GM12878 (cell line): ENCODE measurements around the gene MACROD2. TPM values are rescaled to one million over a fixed set of nuclear protein-coding genes. Genes with fewer than 3 reads are reported as not detected.

ENCODE experiments used
- ATAC-seq: fragments of 200-7000 bp; cut with Tn5 transposase; 3 replicates; pipeline ENCODE4 v1.9.1; 2020; ENCODE audit warnings: mild to moderate bottlenecking, moderate library complexity
- BruUV-seq: library from RNA; stranded (reverse); fragments of 400-500 nt; replicated peaks from 2 replicates; lab custom pipeline; 2021; lab: Mats Ljungman, UMichigan
- CTCF ChIA-PET: fragments of 300-600 bp; sonication (Branson Sonifier 250); formaldehyde crosslinking; extraction: SDS; loops from one replicate; lab custom pipeline; 2021; ENCODE audit warnings: inconsistent platforms; lab: Yijun Ruan, JAX
- POLR2A ChIA-PET: fragments of 350-600 bp; formaldehyde crosslinking; extraction: SDS; loops from one replicate; lab custom pipeline; 2021; ENCODE audit warnings: inconsistent platforms; lab: Charles Lee
- RAD21 ChIA-PET: fragments of 300-600 bp; sonication (Branson Sonifier 250); formaldehyde crosslinking; loops from one replicate; lab custom pipeline; 2023; ENCODE audit warnings: antibody characterized with exemption; ENCODE audit not compliant: unreplicated experiment; lab: Charles Lee
- SMC1A ChIA-PET: fragments of 300-600 bp; sonication (Branson Sonifier 250); formaldehyde crosslinking; loops from one replicate; lab custom pipeline; 2023; ENCODE audit not compliant: unreplicated experiment, uncharacterized antibody; lab: Charles Lee
- DNase-seq: peaks from one replicate; pipeline ENCODE4 v3.0.0-alpha.2; 2011; ENCODE audit warnings: low read depth, low spot score
- FAIRE-seq: peaks from 3 replicates; lab custom pipeline; 2011; peaks lifted over from hg19 to GRCh38; lab: Jason Lieb, UNC
- H2AFZ ChIP-seq: 2 replicates; pipeline ENCODE4 v1.6.0; 2011; ENCODE audit warnings: low read depth, low read length, control low read depth; ENCODE audit not compliant: control insufficient read depth
- H3K27ac ChIP-seq: 2 replicates; pipeline ENCODE4 v1.5.1; 2011; ENCODE audit warnings: control low read depth; ENCODE audit not compliant: control insufficient read depth, insufficient read depth
- H3K27me3 ChIP-seq, 2 experiments: replicated peaks in 1 of 2; 2 replicates each; pipeline versions ENCODE4 v1.6.0 to v1.6.1; 2011; ENCODE audit warnings: low read length in 1 of 2; ENCODE audit not compliant: control insufficient read depth in 2 of 2, insufficient read depth in 2 of 2
- H3K36me3 ChIP-seq, 2 experiments: 2 replicates each; pipeline ENCODE4 v1.5.1; 2011; ENCODE audit warnings: low read length in 1 of 2; ENCODE audit not compliant: control insufficient read depth in 2 of 2, insufficient read depth in 2 of 2
- H3K4me1 ChIP-seq: 2 replicates; pipeline ENCODE4 v1.6.1; 2011; ENCODE audit warnings: mild to moderate bottlenecking, low read length, moderate library complexity, mixed read lengths; ENCODE audit not compliant: control insufficient read depth, insufficient read depth
- H3K4me2 ChIP-seq: 2 replicates; pipeline ENCODE4 v1.6.0; 2011; ENCODE audit warnings: control low read depth; ENCODE audit not compliant: control insufficient read depth, insufficient read depth
- H3K4me3 ChIP-seq: fragments of 200-600 bp; sonication (generic); 2 replicates; pipeline ENCODE4 v1.5.1; 2016
- H3K79me2 ChIP-seq: 2 replicates; pipeline ENCODE4 v1.6.0; 2011; ENCODE audit warnings: low read length; ENCODE audit not compliant: control insufficient read depth, insufficient read depth
- H3K9ac ChIP-seq: 2 replicates; pipeline ENCODE4 v1.8.0; 2011; ENCODE audit warnings: low read length, control low read depth, mixed read lengths; ENCODE audit not compliant: control insufficient read depth, insufficient read depth
- H3K9me3 ChIP-seq: replicated peaks from 3 replicates; pipeline ENCODE4 v1.5.1; 2011; ENCODE audit warnings: mild to moderate bottlenecking, low read length; ENCODE audit not compliant: control insufficient read depth, insufficient read depth
- H4K20me1 ChIP-seq: 2 replicates; pipeline ENCODE4 v1.6.0; 2011; ENCODE audit not compliant: control insufficient read depth, insufficient read depth
- CREB1 ChIP-seq: IDR thresholded peaks from 2 replicates; pipeline ENCODE4 v1.6.1; 2012; ENCODE audit warnings: low read depth, mild to moderate bottlenecking, inconsistent platforms
- EGR1 ChIP-seq, 2 experiments: IDR thresholded peaks; 1 replicate in 1 of 2; 2 replicates in 1 of 2; pipeline ENCODE4 v1.6.1; 2011 to 2012; ENCODE audit warnings: low read depth in 2 of 2, low read length in 2 of 2, borderline replicate concordance in 1 of 2, mild to moderate bottlenecking in 1 of 2, moderate library complexity in 1 of 2
- EZH2 ChIP-seq: IDR thresholded peaks from 2 replicates; pipeline ENCODE4 v1.6.1; 2012; ENCODE audit warnings: low read depth, mild to moderate bottlenecking, control low read depth, inconsistent platforms, low read length, borderline replicate concordance; ENCODE audit not compliant: control insufficient read depth
- FOS ChIP-seq: IDR thresholded peaks from 3 replicates; pipeline ENCODE4 v1.6.1; 2011; ENCODE audit warnings: borderline replicate concordance; ENCODE audit not compliant: insufficient read length; ENCODE audit errors: extremely low read depth
- MTA3 ChIP-seq: IDR thresholded peaks from 2 replicates; pipeline ENCODE4 v1.6.1; 2012; ENCODE audit warnings: low read length, inconsistent platforms, borderline replicate concordance
- MYB ChIP-seq: fragments of 150-350 bp; IDR thresholded peaks from 2 replicates; pipeline ENCODE4 v1.6.1; 2014; ENCODE audit warnings: mild to moderate bottlenecking, low read depth, low read length, borderline replicate concordance
- POLR2AphosphoS2 ChIP-seq: IDR thresholded peaks from 2 replicates; pipeline ENCODE4 v1.6.1; 2011; ENCODE audit warnings: low read depth, mild to moderate bottlenecking, low read length, improper control_type of control experiment, moderate library complexity
- RFX5 ChIP-seq: IDR thresholded peaks from 2 replicates; pipeline ENCODE4 v1.6.1; 2011; ENCODE audit warnings: low read depth, low read length, improper control_type of control experiment
- SIX5 ChIP-seq: IDR thresholded peaks from 2 replicates; pipeline ENCODE4 v1.6.1; 2011; ENCODE audit warnings: mild to moderate bottlenecking, low read depth, low read length, moderate library complexity; ENCODE audit not compliant: severe bottlenecking
- SMAD1 ChIP-seq: fragments of 450-650 bp; IDR thresholded peaks from 2 replicates; pipeline ENCODE4 v1.6.1; 2018; ENCODE audit warnings: mild to moderate bottlenecking, low read depth; ENCODE audit not compliant: partially characterized antibody
- SRF ChIP-seq, 2 experiments: IDR thresholded peaks; 2 replicates each; pipeline ENCODE4 v1.6.1; 2011; ENCODE audit warnings: low read depth in 2 of 2, low read length in 2 of 2, mild to moderate bottlenecking in 1 of 2, moderate library complexity in 1 of 2
- STAT3 ChIP-seq: IDR thresholded peaks from 2 replicates; pipeline ENCODE4 v1.6.1; 2011; ENCODE audit warnings: low read depth, low read length, improper control_type of control experiment
- WGBS: methylation state at CpG from one replicate; pipeline ENCODE4 v1.1.6; 2016; ENCODE audit warnings: low lambda C conversion rate; ENCODE audit not compliant: insufficient replicate concordance, insufficient coverage; ENCODE audit errors: missing lambda C conversion rate; 5-methylcytosine and 5-hydroxymethylcytosine counted together
- in situ Hi-C: fragments of 300-500 bp; cut with MboI; formaldehyde crosslinking; loops from 9 replicates; pipeline ENCODE4 v1.14.3; 2018; ENCODE audit warnings: mixed read lengths
- intact Hi-C: fragments of 100-400 bp; cut with micrococcal nuclease; formaldehyde crosslinking; loops from one replicate; pipeline ENCODE4 v1.14.2; 2022; ENCODE audit not compliant: unreplicated experiment
- polyA plus RNA-seq, 11 experiments: library from polyadenylated mRNA; depleted of rRNA in 4 of 11; unstranded in 6 of 11; stranded (reverse) in 5 of 11; fragments of >200 nt; fragmentation: Nextera tagmentation in 4 of 11; fragmentation: Illumina TruSeq in 1 of 11; extraction: Ambion mirVana in 4 of 11; extraction: Trizol in 1 of 11; gene quantifications; 1 replicate in 1 of 11; 2 replicates in 10 of 11; pipeline versions ENCODE4 v1.2.1 to v1.2.3, GENCODE V29; 2011 to 2016; ENCODE audit warnings: inconsistent platforms in 2 of 11, missing spikeins in 2 of 11, low read depth in 1 of 11
- total RNA-seq, 4 experiments: library from RNA; depleted of rRNA in 3 of 4; stranded (reverse); fragments of >200 nt in 3 of 4; fragmentation: Illumina TruSeq in 1 of 4; extraction: Trizol in 1 of 4; gene quantifications; 2 replicates each; pipeline versions ENCODE4 v1.2.1 to v1.2.3, GENCODE V29; 2013 to 2021
- TF ChIP-seq, protein P1 (sequence below): fragments of 150-350 bp; IDR thresholded peaks from 2 replicates; pipeline ENCODE4 v1.6.1; 2016; ENCODE audit warnings: low read depth, low read length
- TF ChIP-seq, protein P2 (sequence below): fragments of 450-650 bp; IDR thresholded peaks from 2 replicates; pipeline ENCODE4 v1.6.1; 2016; ENCODE audit warnings: mild to moderate bottlenecking
- TF ChIP-seq, protein P3 (sequence below): fragments of 450-650 bp; IDR thresholded peaks from 2 replicates; pipeline ENCODE4 v1.6.1; 2018; ENCODE audit warnings: mild to moderate bottlenecking, low read depth, moderate library complexity; ENCODE audit not compliant: partially characterized antibody
- TF ChIP-seq, protein P4 (sequence below): fragments of 450-650 bp; IDR thresholded peaks from 2 replicates; pipeline ENCODE4 v1.6.1; 2017; ENCODE audit warnings: borderline replicate concordance

The MACROD2 gene
- total and polyA plus RNA-seq, 10 of the 15 experiments (the other 5 are each of a cell fraction or from before 2014, with no cell fraction given), result 1.1 to 21.5 (median 2.2) TPM

DNA sequence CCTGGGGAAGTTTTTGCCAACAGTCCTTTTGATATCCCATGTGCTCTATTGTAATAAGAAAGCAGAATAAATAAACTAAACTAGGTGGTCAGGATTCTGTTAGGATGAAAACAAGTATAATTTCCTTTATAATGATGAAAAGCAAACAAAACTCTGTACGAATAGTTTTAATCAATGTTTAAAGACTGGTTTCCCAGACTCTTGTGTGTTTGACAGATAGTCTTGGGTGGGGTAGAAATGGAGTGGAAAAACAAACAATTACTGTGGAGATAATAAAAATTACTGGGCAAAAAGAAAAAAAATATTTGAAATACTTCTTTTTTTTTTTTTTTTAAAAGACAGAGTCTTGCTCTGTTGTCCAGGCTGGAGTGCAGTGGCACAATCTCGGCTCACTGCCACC lies 494.2 kb downstream of the MACROD2 start:
- BruUV-seq, result no TSS peak
- 48% methylated on average over 2 of the region's 2 CpGs for WGBS
- FAIRE-seq, result no peak

More for the DNA sequence above, 494.2 kb downstream of the MACROD2 start:
- ChIA-PET RAD21 (no interaction called here), POLR2A (no interaction called here), CTCF (no interaction called here), SMC1A (no interaction called here)
- DNase-seq, result no peak
- H3K27ac ChIP-seq, result no peak overlapping the region
- no peaks in the 10 kb centered on the region for H3K79me2 ChIP-seq
- no peaks in the 10 kb centered on the region for H3K9me3 ChIP-seq
- no peak overlapping the region for H2AFZ ChIP-seq
- no peaks in the 10 kb centered on the region for H4K20me1 ChIP-seq
- in situ Hi-C loops (no loop called here), intact Hi-C loops (no loop called here)
- TF ChIP-seq, protein P1, sequence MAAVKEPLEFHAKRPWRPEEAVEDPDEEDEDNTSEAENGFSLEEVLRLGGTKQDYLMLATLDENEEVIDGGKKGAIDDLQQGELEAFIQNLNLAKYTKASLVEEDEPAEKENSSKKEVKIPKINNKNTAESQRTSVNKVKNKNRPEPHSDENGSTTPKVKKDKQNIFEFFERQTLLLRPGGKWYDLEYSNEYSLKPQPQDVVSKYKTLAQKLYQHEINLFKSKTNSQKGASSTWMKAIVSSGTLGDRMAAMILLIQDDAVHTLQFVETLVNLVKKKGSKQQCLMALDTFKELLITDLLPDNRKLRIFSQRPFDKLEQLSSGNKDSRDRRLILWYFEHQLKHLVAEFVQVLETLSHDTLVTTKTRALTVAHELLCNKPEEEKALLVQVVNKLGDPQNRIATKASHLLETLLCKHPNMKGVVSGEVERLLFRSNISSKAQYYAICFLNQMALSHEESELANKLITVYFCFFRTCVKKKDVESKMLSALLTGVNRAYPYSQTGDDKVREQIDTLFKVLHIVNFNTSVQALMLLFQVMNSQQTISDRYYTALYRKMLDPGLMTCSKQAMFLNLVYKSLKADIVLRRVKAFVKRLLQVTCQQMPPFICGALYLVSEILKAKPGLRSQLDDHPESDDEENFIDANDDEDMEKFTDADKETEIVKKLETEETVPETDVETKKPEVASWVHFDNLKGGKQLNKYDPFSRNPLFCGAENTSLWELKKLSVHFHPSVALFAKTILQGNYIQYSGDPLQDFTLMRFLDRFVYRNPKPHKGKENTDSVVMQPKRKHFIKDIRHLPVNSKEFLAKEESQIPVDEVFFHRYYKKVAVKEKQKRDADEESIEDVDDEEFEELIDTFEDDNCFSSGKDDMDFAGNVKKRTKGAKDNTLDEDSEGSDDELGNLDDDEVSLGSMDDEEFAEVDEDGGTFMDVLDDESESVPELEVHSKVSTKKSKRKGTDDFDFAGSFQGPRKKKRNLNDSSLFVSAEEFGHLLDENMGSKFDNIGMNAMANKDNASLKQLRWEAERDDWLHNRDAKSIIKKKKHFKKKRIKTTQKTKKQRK, result no peak
- TF ChIP-seq RFX5 (no peak), SRF (IDR thresholded peaks at IDR 0.05; ENCODE audit: low read depth in 2 of 2, low read length in 2 of 2) (no peak), CREB1 (no peak), SMAD1 (no peak), SIX5 (no peak), MTA3 (no peak), STAT3 (no peak), EZH2 (no peak), EGR1 (IDR thresholded peaks at IDR 0.05; ENCODE audit: borderline replicate concordance in 1 of 2, low read depth in 2 of 2, low read length in 2 of 2) (no peak), MYB (no peak), POLR2AphosphoS2 (no peak), FOS (no peak)
- TF ChIP-seq, protein P2, sequence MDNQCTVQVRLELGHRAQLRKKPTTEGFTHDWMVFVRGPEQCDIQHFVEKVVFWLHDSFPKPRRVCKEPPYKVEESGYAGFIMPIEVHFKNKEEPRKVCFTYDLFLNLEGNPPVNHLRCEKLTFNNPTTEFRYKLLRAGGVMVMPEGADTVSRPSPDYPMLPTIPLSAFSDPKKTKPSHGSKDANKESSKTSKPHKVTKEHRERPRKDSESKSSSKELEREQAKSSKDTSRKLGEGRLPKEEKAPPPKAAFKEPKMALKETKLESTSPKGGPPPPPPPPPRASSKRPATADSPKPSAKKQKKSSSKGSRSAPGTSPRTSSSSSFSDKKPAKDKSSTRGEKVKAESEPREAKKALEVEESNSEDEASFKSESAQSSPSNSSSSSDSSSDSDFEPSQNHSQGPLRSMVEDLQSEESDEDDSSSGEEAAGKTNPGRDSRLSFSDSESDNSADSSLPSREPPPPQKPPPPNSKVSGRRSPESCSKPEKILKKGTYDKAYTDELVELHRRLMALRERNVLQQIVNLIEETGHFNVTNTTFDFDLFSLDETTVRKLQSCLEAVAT, result no peak
- TF ChIP-seq, protein P3, sequence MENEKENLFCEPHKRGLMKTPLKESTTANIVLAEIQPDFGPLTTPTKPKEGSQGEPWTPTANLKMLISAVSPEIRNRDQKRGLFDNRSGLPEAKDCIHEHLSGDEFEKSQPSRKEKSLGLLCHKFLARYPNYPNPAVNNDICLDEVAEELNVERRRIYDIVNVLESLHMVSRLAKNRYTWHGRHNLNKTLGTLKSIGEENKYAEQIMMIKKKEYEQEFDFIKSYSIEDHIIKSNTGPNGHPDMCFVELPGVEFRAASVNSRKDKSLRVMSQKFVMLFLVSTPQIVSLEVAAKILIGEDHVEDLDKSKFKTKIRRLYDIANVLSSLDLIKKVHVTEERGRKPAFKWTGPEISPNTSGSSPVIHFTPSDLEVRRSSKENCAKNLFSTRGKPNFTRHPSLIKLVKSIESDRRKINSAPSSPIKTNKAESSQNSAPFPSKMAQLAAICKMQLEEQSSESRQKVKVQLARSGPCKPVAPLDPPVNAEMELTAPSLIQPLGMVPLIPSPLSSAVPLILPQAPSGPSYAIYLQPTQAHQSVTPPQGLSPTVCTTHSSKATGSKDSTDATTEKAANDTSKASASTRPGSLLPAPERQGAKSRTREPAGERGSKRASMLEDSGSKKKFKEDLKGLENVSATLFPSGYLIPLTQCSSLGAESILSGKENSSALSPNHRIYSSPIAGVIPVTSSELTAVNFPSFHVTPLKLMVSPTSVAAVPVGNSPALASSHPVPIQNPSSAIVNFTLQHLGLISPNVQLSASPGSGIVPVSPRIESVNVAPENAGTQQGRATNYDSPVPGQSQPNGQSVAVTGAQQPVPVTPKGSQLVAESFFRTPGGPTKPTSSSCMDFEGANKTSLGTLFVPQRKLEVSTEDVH, result no peak
- TF ChIP-seq, protein P4, sequence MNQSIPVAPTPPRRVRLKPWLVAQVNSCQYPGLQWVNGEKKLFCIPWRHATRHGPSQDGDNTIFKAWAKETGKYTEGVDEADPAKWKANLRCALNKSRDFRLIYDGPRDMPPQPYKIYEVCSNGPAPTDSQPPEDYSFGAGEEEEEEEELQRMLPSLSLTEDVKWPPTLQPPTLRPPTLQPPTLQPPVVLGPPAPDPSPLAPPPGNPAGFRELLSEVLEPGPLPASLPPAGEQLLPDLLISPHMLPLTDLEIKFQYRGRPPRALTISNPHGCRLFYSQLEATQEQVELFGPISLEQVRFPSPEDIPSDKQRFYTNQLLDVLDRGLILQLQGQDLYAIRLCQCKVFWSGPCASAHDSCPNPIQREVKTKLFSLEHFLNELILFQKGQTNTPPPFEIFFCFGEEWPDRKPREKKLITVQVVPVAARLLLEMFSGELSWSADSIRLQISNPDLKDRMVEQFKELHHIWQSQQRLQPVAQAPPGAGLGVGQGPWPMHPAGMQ, result no peak
- H3K4me3 ChIP-seq, result no peak overlapping the region
- no peak overlapping the region for H3K4me2 ChIP-seq
- H3K27me3 ChIP-seq, result no peaks in the 10 kb centered on the region
- ATAC-seq, result no peak
- no peaks in the 10 kb centered on the region for H3K4me1 ChIP-seq
- H3K9ac ChIP-seq, result no peak overlapping the region
- no peaks in the 10 kb centered on the region for H3K36me3 ChIP-seq
